SK-N-MC (cell line): Measurements from ENCODE around the gene DPP10.

Source experiments
- EZH2 ChIP-seq: fragments of 200-600 bp; sonication (generic); IDR thresholded peaks from one replicate; pipeline ENCODE4 v1.6.1; 2017; ENCODE audit warnings: antibody characterized with exemption
- FOXP2 ChIP-seq: optimal IDR thresholded peaks from 2 replicates; pipeline ENCODE3; 2011; ENCODE audit warnings: mild to moderate bottlenecking, moderate library complexity; ENCODE audit not compliant: insufficient read depth; ENCODE audit errors: extremely low read length, control extremely low read depth
- POLR2AphosphoS5 ChIP-seq: IDR thresholded peaks from 2 replicates; pipeline ENCODE4 v1.6.1; 2012; ENCODE audit warnings: mild to moderate bottlenecking, low read depth, low read length, borderline replicate concordance

DNA sequence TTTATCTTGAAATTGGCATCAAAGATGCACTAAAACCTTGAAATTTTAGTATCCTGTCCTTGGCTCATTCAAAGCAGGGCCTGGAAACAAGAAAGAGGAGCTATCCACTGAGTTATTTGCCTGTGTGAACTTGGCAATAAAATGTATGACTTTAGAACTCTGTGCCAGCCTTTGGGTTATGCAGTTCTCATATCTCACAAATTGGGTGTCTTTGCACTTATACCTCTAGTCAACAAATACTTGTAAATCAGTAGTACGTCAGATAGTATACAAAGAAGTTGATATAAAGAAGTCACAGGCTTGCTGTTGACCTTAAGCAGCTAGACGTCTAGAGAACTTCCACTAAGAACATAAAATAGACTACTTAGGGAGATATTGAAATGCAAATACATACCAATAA is 1331.9 kb downstream of the DPP10 start:
- TF ChIP-seq EZH2: no peak
- no peak for TF ChIP-seq POLR2AphosphoS5
- no peak for TF ChIP-seq FOXP2
